NCI-H187 (cell line): ENCODE results near the gene CDHR3.

Experiments
- DNase-seq, 2 experiments: peaks; one replicate each; lab custom pipeline; 2025; lab: John Stamatoyannopoulos, UW

The CDHR3 gene

GRCh38 chr7:106023369-106024322, 60.6 kb downstream of the CDHR3 start:
- no peak for DNase-seq

- no peak for DNase-seq
Measured at GRCh38 chr7:106026101-106026500, 63.0 kb downstream of the CDHR3 start.

GRCh38 chr7:106029451-106029850, 66.4 kb downstream of the CDHR3 start:
- DNase-seq, result no peak

- no peak for DNase-seq
Measured at GRCh38 chr7:106029941-106030340, 66.9 kb downstream of the CDHR3 start.

GRCh38 chr7:106031300-106032035, 68.4 kb downstream of the CDHR3 start:
- no peak for DNase-seq

- no peak for DNase-seq
Measured at GRCh38 chr7:106032295-106032694, 69.2 kb downstream of the CDHR3 start.

GRCh38 chr7:106033735-106034134, 70.7 kb downstream of the CDHR3 start:
- no peak for DNase-seq

GRCh38 chr7:106034383-106034782, 71.3 kb downstream of the CDHR3 start:
- no peak for DNase-seq

- no peak for DNase-seq
Measured at GRCh38 chr7:106035568-106035967, 72.5 kb downstream of the CDHR3 start.

GRCh38 chr7:106036004-106036403, 72.9 kb downstream of the CDHR3 start:
- DNase-seq, result no peak

GRCh38 chr7:106037489-106038176, 74.6 kb downstream of the CDHR3 start:
- DNase-seq, result no peak

- DNase-seq, result no peak
Measured at GRCh38 chr7:106038289-106038688, 75.2 kb downstream of the CDHR3 start.

- DNase-seq, result no peak
Measured at GRCh38 chr7:106038916-106039315, 75.9 kb downstream of the CDHR3 start.

GRCh38 chr7:106039486-106040060, 76.5 kb downstream of the CDHR3 start:
- DNase-seq, result no peak

- DNase-seq, result no peak
Measured at GRCh38 chr7:106041140-106041717, 78.2 kb downstream of the CDHR3 start.

GRCh38 chr7:106042196-106042611, 79.1 kb downstream of the CDHR3 start:
- DNase-seq, result no peak

- no peak for DNase-seq
Measured at GRCh38 chr7:106045139-106045538, 82.1 kb downstream of the CDHR3 start.

- no peak for DNase-seq
Measured at GRCh38 chr7:106045586-106045985, 82.5 kb downstream of the CDHR3 start.

- no peak for DNase-seq
Measured at GRCh38 chr7:106047184-106047583, 84.1 kb downstream of the CDHR3 start.

- DNase-seq, result no peak
Measured at GRCh38 chr7:106047818-106048705, 85.0 kb downstream of the CDHR3 start.

GRCh38 chr7:106048706-106049020, 85.6 kb downstream of the CDHR3 start:
- DNase-seq, result no peak
